Measurements from ENCODE around the gene SLC25A21.

GRCh38 chr14:36901861-36902260, 270.5 kb downstream of the SLC25A21 start:
- TF ChIP-seq POLR2AphosphoS5 (IDR thresholded peaks at IDR 0.05) (no peak), CTCF (IDR thresholded peaks at IDR 0.05 in 8 of 11, conservative IDR thresholded peaks at IDR 0.05 in 3 of 11) (no peak)
